Lung (tissue), 12 donors: ENCODE data around the gene MAP3K14. TPM values are rescaled to one million over a fixed set of nuclear protein-coding genes. Genes with fewer than 3 reads are reported as not detected.

ENCODE experiments used
- ATAC-seq: fragments of 200-7000 bp; cut with Tn5 transposase; one replicate; pipeline ENCODE4 v1.9.1; 2020; ENCODE audit warnings: moderate number of reproducible peaks; ENCODE audit not compliant: insufficient read depth, low FRiP score
- DNase-seq, 3 donors: peaks; one replicate each; pipeline ENCODE4 v3.0.0-alpha.2; 2013 to 2017
- H3K27ac ChIP-seq, 2 donors: one replicate each; pipeline ENCODE4 v1.5.1; 2013; ENCODE audit warnings: mild to moderate bottlenecking in 2 of 2, moderate library complexity in 2 of 2, control low read depth in 1 of 2, inconsistent platforms in 1 of 2, low read depth in 1 of 2, low read length in 1 of 2
- H3K27me3 ChIP-seq, 3 donors: one replicate each; pipeline ENCODE4 v1.5.1; 2013; ENCODE audit warnings: low read length in 2 of 3; ENCODE audit not compliant: control insufficient read depth in 3 of 3, insufficient read depth in 3 of 3
- H3K36me3 ChIP-seq, 4 donors: one replicate each; pipeline ENCODE4 v1.5.1; 2013; ENCODE audit warnings: low read length in 4 of 4, mild to moderate bottlenecking in 1 of 4, moderate library complexity in 1 of 4; ENCODE audit not compliant: control insufficient read depth in 4 of 4, insufficient read depth in 4 of 4
- H3K4me1 ChIP-seq, 5 donors: one replicate each; pipeline ENCODE4 v1.5.1; 2013; ENCODE audit warnings: low read length in 5 of 5, mild to moderate bottlenecking in 2 of 5, moderate library complexity in 1 of 5; ENCODE audit not compliant: control insufficient read depth in 5 of 5, insufficient read depth in 5 of 5
- H3K4me3 ChIP-seq: one replicate; pipeline ENCODE4 v1.5.1; 2013; ENCODE audit warnings: mild to moderate bottlenecking, control low read depth, moderate library complexity
- H3K9ac ChIP-seq, 2 donors: one replicate each; pipeline ENCODE4 v1.5.1; 2013; ENCODE audit warnings: low read length in 2 of 2, control low read depth in 1 of 2; ENCODE audit not compliant: insufficient read depth in 1 of 2
- H3K9me3 ChIP-seq, 4 donors: one replicate each; pipeline ENCODE4 v1.5.1; 2013; ENCODE audit warnings: low read length in 3 of 4, mild to moderate bottlenecking in 1 of 4, moderate library complexity in 1 of 4; ENCODE audit not compliant: control insufficient read depth in 4 of 4, insufficient read depth in 3 of 4
- CTCF ChIP-seq: IDR thresholded peaks from 2 replicates; pipeline ENCODE4 v1.5.1; 2012; ENCODE audit warnings: mild to moderate bottlenecking; ENCODE audit errors: control extremely low read depth, extremely low read depth
- WGBS, 2 donors: extraction: QIAGEN DNeasy Blood & Tissue Kit; methylation state at CpG; one replicate each; pipeline ENCODE4 v1.1.7; 2013; 5-methylcytosine and 5-hydroxymethylcytosine counted together
- polyA plus RNA-seq, 2 donors: library from polyadenylated mRNA; stranded (reverse); fragments of 200-250 nt; gene quantifications; one replicate each; pipeline ENCODE4 v1.2.1, GENCODE V29; 2013
- total RNA-seq, 2 donors: library from RNA; depleted of rRNA in 1 of 2; stranded (reverse); fragments of >200 nt in 1 of 2; gene quantifications; one replicate each; pipeline ENCODE4 v1.2.1, GENCODE V29; 2014 to 2021
- donor health status: control.
- donor health status: control.
- donor health status: Bipolar disorder and iron deficiency.
- donor health status: healthy.
- donor health status: DM: yes; HTN: yes; CAD: no.

Gene MAP3K14
- total and polyA plus RNA-seq, 4 donors, result 5.9 to 13.5 (median 7.8) TPM

GRCh38 chr17:45311401-45311759 lies 5.4 kb downstream of the MAP3K14 start:
- H3K36me3 ChIP-seq, result peaks cover 0 to 5% (median 1%) of the 10 kb centered on the region in 4 donors
- no peaks in the 10 kb centered on the region for H3K27me3 ChIP-seq
- DNase-seq, result no peak
- no peak overlapping the region for H3K4me3 ChIP-seq
- H3K4me1 ChIP-seq, result peaks cover 25 to 56% (median 48%) of the 10 kb centered on the region in 5 donors
- H3K9ac ChIP-seq, result peak overlapping the region in 1 of 2 donors; percentile 26
- peaks cover 0 to 2% (median 0%) of the 10 kb centered on the region in 4 donors for H3K9me3 ChIP-seq
- no peak for ATAC-seq
- WGBS, 2 donors, result 70 to 76% methylated on average over 4 of the region's 4 CpGs
- no peak for TF ChIP-seq CTCF
- peak overlapping the region; percentile 78 to 96 for H3K27ac ChIP-seq

DNA sequence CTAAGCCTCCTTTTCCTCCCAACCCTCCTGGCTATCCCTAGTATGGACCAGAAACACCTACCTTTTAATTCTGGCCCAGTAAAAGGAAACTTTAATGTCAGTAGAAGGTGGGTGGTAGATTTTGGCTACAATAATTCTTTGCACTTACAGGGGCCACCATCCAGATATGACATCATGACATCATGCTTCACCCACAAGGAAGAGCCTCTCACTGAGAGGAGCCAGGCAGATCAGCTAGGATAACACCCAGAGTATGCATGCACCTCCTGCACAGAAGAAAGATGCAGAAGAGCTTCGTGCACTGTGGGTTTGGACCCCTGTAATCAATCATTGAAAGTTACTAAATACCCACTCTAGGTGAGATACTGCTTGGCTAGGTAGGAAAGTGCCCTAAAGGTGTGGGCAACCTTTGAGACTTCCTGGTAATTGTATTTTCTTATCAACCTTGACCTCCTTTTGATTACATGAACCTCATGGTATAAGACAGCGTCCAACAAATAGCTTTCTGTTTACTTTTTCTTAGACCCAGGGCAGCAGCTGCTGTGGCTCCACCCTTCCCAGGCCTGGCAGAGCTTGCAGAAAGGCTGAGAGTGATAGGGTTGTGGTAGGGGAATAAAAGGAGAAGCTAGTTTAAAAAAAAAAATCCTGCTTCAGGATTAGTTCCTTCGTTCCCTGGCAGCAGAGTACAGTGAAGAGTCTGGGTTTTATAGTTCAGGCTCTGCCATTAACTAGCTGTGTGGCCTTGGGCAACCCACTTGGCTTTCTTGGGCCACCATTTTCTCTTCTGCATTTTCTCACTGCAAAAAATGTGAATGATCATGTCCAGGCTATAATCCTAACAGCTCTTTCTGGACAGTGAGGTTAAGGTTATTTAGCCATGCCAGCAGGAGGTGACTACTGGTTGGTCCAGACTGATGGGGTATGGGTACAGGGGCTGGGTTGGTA lies 6.2 kb downstream of the MAP3K14 start:
- no peak for ATAC-seq
- 12% methylated on average over 3 of the region's 3 CpGs for whole genome bisulfite sequencing, 2 donors

DNA sequence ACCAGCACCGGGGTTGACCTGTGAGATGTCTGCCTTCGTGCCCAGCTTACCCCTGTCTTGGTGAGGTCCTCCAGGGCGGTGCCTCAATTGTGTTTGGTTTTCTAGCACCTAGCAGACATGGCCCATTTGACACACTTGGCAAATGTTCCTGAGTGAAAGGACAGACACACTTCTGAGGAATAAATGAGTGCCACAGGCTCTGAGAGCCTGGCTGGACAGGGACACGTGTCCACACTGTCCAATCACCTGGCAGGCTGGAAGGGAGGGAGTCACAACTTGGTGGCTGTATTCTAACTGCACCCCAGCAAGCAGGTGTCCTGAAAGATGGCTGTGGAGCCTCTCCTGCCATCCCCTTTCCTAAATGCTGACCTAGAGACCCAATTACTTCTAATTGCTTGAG lies 7.4 kb downstream of the MAP3K14 start:
- Histone ChIP-seq H3K27me3 (no peaks in the 10 kb centered on the region), H3K4me1 (peaks cover 25 to 56% (median 42%) of the 10 kb centered on the region in 5 donors), H3K4me3 (no peak overlapping the region), H3K27ac (no peak overlapping the region), H3K9ac (no peak overlapping the region), H3K36me3 (peaks cover 0 to 5% (median 1%) of the 10 kb centered on the region in 4 donors), H3K9me3 (peaks cover 0 to 2% (median 0%) of the 10 kb centered on the region in 4 donors)
- DNase-seq, result no peak
- WGBS, 2 donors, result 82 to 98% methylated on average over 4 of the region's 4 CpGs
- no peak for TF ChIP-seq CTCF
- no peak for ATAC-seq

More for the DNA sequence above, 6.2 kb downstream of the MAP3K14 start:
- no peak for TF ChIP-seq CTCF
- peaks cover 0 to 2% (median 0%) of the 10 kb centered on the region in 4 donors for H3K9me3 ChIP-seq
- H3K27ac ChIP-seq, result peak overlapping the region; percentile 78 to 96
- H3K4me3 ChIP-seq, result no peak overlapping the region
- H3K36me3 ChIP-seq, result peaks cover 0 to 5% (median 1%) of the 10 kb centered on the region in 4 donors
- H3K9ac ChIP-seq, result peak overlapping the region in 1 of 2 donors; percentile 17
- H3K4me1 ChIP-seq, result peaks cover 25 to 63% (median 47%) of the 10 kb centered on the region in 5 donors
- no peaks in the 10 kb centered on the region for H3K27me3 ChIP-seq
- peak; percentile 56 to 65 (median 65) for DNase-seq
